ENCODE data around the gene DLG1.

The DLG1 gene

GRCh38 chr3:197191897-197192296 is 106.5 kb downstream of the DLG1 start:
- TF ChIP-seq JUND (IDR thresholded peaks at IDR 0.05; ENCODE audit: low read depth), result no peak
- DNase-seq (ENCODE audit: low read depth in 1 of 2, low spot score in 1 of 2), result no peak
- in situ Hi-C loops (cut with HindIII; ENCODE audit: low pct_unique_long_range_greater_than_20kb, low sequenced_read_pairs), result no loop called here

- in situ Hi-C loops (cut with HindIII; ENCODE audit: low pct_unique_long_range_greater_than_20kb, low sequenced_read_pairs), result no loop called here
Measured at GRCh38 chr3:197189623-197190022, 108.8 kb downstream of the DLG1 start.

GRCh38 chr3:197188963-197189362 is 109.4 kb downstream of the DLG1 start:
- in situ Hi-C loops (cut with HindIII; ENCODE audit: low pct_unique_long_range_greater_than_20kb, low sequenced_read_pairs), result no loop called here
- no peak for TF ChIP-seq JUND (IDR thresholded peaks at IDR 0.05; ENCODE audit: low read depth)

More at GRCh38 chr3:197189623-197190022, 108.8 kb downstream of the DLG1 start:
- DNase-seq (ENCODE audit: low read depth in 1 of 2, low spot score in 1 of 2), result no peak
- TF ChIP-seq JUND (IDR thresholded peaks at IDR 0.05; ENCODE audit: low read depth), result no peak

GRCh38 chr3:197186887-197187588 is 111.4 kb downstream of the DLG1 start:
- no peak for TF ChIP-seq JUND (IDR thresholded peaks at IDR 0.05; ENCODE audit: low read depth)
- peak; percentile 55 to 87 for DNase-seq (ENCODE audit: low read depth in 1 of 2, low spot score in 1 of 2)
- in situ Hi-C loops (cut with HindIII; ENCODE audit: low pct_unique_long_range_greater_than_20kb, low sequenced_read_pairs), result no loop called here

More at GRCh38 chr3:197188963-197189362, 109.4 kb downstream of the DLG1 start:
- no peak for DNase-seq (ENCODE audit: low read depth in 1 of 2, low spot score in 1 of 2)

- no peak for TF ChIP-seq JUND (IDR thresholded peaks at IDR 0.05; ENCODE audit: low read depth)
- in situ Hi-C loops (cut with HindIII; ENCODE audit: low pct_unique_long_range_greater_than_20kb, low sequenced_read_pairs), result no loop called here
- DNase-seq (ENCODE audit: low read depth in 1 of 2, low spot score in 1 of 2), result no peak
Measured at GRCh38 chr3:197183582-197183981, 114.8 kb downstream of the DLG1 start.

DNA sequence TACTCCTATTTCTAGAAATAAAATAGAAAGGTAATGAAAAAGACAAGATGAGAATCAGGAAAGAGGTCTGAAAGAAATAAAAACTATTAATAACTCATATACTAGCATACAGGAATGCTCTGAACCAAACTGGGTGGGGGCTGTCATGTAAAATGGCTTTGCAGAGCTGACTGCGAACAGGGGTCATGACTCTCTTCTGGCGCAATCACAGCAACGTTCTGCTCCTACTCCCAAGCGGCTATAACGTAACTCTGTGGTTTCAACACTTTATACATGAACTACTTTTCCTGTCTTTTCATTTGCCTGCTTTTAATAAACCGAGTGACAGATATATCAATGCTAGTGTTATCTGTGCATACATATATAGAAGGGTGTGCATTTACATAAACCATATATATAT is 116.7 kb downstream of the DLG1 start:
- in situ Hi-C loops (cut with HindIII; ENCODE audit: low pct_unique_long_range_greater_than_20kb, low sequenced_read_pairs), result no loop called here
- no peak for TF ChIP-seq JUND (IDR thresholded peaks at IDR 0.05; ENCODE audit: low read depth)
- no peak for DNase-seq (ENCODE audit: low read depth in 1 of 2, low spot score in 1 of 2)

- in situ Hi-C loops (cut with HindIII; ENCODE audit: low pct_unique_long_range_greater_than_20kb, low sequenced_read_pairs), result no loop called here
- TF ChIP-seq JUND (IDR thresholded peaks at IDR 0.05; ENCODE audit: low read depth), result no peak
- DNase-seq (ENCODE audit: low read depth in 1 of 2, low spot score in 1 of 2), result no peak
Measured at GRCh38 chr3:197178998-197179397, 119.4 kb downstream of the DLG1 start.

DNA sequence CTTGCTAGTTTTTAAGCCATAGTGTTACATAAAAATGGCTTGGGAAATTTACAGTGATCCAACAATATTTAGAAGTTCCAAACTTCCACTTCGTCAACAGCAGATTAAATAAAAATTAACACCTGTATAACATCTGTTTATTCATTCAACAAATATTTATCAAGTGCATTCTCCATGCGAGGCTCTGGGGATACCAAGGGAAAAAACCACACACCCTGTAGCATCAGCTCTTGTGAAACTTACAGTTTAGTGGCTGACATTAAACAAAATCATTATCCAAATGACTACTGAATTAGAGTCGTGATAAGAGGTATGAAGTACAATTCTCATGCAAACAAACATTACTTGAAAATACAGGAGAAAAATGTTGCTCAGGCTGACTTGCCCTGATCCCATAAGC is 122.9 kb downstream of the DLG1 start:
- in situ Hi-C loops (cut with HindIII; ENCODE audit: low pct_unique_long_range_greater_than_20kb, low sequenced_read_pairs), result no loop called here

DNA sequence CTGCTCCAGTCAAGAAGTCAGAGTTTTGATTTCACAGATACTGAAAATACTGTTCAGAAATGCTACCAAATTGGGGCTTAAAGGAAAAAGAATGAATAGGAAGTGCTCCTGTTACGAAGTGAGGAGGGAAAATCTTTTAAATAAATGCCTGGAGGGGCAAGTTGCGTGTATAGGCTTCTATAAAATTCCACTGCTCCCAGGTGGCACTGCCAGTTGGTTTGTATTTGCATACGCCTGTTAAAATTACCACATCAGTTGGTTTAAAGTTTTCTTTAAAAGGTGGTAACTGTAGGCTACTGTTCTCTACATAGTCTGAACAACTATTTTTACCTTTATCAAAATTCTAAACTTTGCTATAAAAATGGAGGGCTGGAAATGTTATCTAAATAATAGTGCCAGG is 123.5 kb downstream of the DLG1 start:
- DNase-seq (ENCODE audit: low read depth in 1 of 2, low spot score in 1 of 2), result peak; percentile 40 to 52
- in situ Hi-C loops (cut with HindIII; ENCODE audit: low pct_unique_long_range_greater_than_20kb, low sequenced_read_pairs), result no loop called here
- no peak for TF ChIP-seq JUND (IDR thresholded peaks at IDR 0.05; ENCODE audit: low read depth)

More for the DNA sequence above, 122.9 kb downstream of the DLG1 start:
- no peak for TF ChIP-seq JUND (IDR thresholded peaks at IDR 0.05; ENCODE audit: low read depth)
- DNase-seq (ENCODE audit: low read depth in 1 of 2, low spot score in 1 of 2), result no peak

DNA sequence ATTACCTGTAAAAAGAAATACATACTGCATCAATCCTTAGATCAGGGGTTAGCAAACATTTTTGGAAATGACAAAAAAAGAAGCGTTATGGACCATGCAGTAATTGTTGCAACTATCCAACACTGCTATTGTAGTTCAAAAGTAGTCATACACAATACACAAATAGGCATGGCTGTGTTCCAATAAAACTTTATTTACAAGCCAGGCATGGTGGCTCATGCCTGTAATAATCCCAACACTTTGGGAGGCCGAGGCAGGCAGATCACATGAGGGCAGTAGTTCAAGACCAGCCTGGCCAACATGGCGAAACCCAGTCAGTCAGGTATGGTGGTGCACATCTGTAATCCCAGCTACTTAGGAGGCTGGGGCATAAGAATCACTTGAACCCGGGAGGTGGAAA is 124.8 kb downstream of the DLG1 start:
- TF ChIP-seq JUND (IDR thresholded peaks at IDR 0.05; ENCODE audit: low read depth), result no peak
- DNase-seq (ENCODE audit: low read depth in 1 of 2, low spot score in 1 of 2), result no peak
- in situ Hi-C loops (cut with HindIII; ENCODE audit: low pct_unique_long_range_greater_than_20kb, low sequenced_read_pairs), result no loop called here

GRCh38 chr3:197171481-197172067 is 126.8 kb downstream of the DLG1 start:
- no peak for DNase-seq (ENCODE audit: low read depth in 1 of 2, low spot score in 1 of 2)
- in situ Hi-C loops (cut with HindIII; ENCODE audit: low pct_unique_long_range_greater_than_20kb, low sequenced_read_pairs), result no loop called here
- no peak for TF ChIP-seq JUND (IDR thresholded peaks at IDR 0.05; ENCODE audit: low read depth)

DNA sequence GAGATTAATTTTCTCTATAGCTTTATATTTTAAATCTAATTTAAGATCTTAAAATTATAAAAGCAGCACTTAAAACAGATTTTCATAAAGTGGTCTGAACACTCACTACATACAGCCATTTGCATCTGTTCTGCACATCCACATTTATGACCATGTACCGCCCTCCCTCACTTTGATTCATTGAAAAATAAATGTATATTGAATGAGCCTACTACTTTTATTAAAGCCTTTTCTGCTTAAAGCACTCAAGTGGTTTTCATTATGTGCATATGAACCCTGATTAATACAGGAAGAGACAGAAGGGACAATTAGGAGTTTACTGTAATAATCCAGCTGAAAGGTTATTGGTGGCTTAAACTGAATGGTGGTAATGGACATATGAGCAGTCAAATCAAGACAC is 129.4 kb downstream of the DLG1 start:
- in situ Hi-C loops (cut with HindIII; ENCODE audit: low pct_unique_long_range_greater_than_20kb, low sequenced_read_pairs), result no loop called here

GRCh38 chr3:197168606-197169005 is 129.8 kb downstream of the DLG1 start:
- TF ChIP-seq JUND (IDR thresholded peaks at IDR 0.05; ENCODE audit: low read depth), result no peak
- no peak for DNase-seq (ENCODE audit: low read depth in 1 of 2, low spot score in 1 of 2)
- in situ Hi-C loops (cut with HindIII; ENCODE audit: low pct_unique_long_range_greater_than_20kb, low sequenced_read_pairs), result no loop called here

More for the DNA sequence above, 129.4 kb downstream of the DLG1 start:
- DNase-seq (ENCODE audit: low read depth in 1 of 2, low spot score in 1 of 2), result no peak
- TF ChIP-seq JUND (IDR thresholded peaks at IDR 0.05; ENCODE audit: low read depth), result no peak
